ACC112 (cell line): Measurements from ENCODE around the gene ATP13A5.

ENCODE experiments used
- H2AFZ ChIP-seq: fragments of 200-600 bp; sonication (generic); one replicate; pipeline ENCODE4 v1.6.0; 2017; ENCODE audit warnings: antibody characterized with exemption, low read length; ENCODE audit not compliant: unreplicated experiment
- H3K27ac ChIP-seq: fragments of 200-600 bp; sonication (generic); 2 replicates; pipeline ENCODE4 v1.5.1; 2014; ENCODE audit warnings: low read depth, mild to moderate bottlenecking, antibody characterized with exemption, low read length, moderate library complexity
- H3K27me3 ChIP-seq: fragments of 200-600 bp; sonication (generic); 2 replicates; pipeline ENCODE4 v1.6.1; 2014; ENCODE audit warnings: mild to moderate bottlenecking, antibody characterized with exemption, low read length, moderate library complexity, mixed read lengths; ENCODE audit not compliant: insufficient read depth
- H3K36me3 ChIP-seq: fragments of 200-600 bp; sonication (generic); 2 replicates; pipeline ENCODE4 v1.6.1; 2016; ENCODE audit warnings: mild to moderate bottlenecking, antibody characterized with exemption, low read length, moderate library complexity, mixed read lengths; ENCODE audit not compliant: insufficient read depth
- H3K4me1 ChIP-seq: fragments of 200-600 bp; sonication (generic); one replicate; pipeline ENCODE4 v1.6.1; 2016; ENCODE audit warnings: low read length, mixed read lengths; ENCODE audit not compliant: insufficient read depth, unreplicated experiment, control insufficient read depth
- H3K4me3 ChIP-seq: fragments of 200-600 bp; sonication (generic); 2 replicates; pipeline ENCODE4 v1.5.1; 2014; ENCODE audit warnings: mild to moderate bottlenecking, low read depth, low read length
- H3K79me2 ChIP-seq: fragments of 200-600 bp; sonication (generic); one replicate; pipeline ENCODE4 v1.6.0; 2016; ENCODE audit warnings: low read length; ENCODE audit not compliant: control insufficient read depth, unreplicated experiment, insufficient read depth

The ATP13A5 gene

GRCh38 chr3:193345431-193345830 lies 33.1 kb downstream of the ATP13A5 start:
- Histone ChIP-seq H3K36me3 (no peaks in the 10 kb centered on the region), H3K4me3 (no peak overlapping the region), H3K4me1 (no peaks in the 10 kb centered on the region), H3K27me3 (no peaks in the 10 kb centered on the region), H3K27ac (no peak overlapping the region), H3K79me2 (no peaks in the 10 kb centered on the region), H2AFZ (no peak overlapping the region)

DNA sequence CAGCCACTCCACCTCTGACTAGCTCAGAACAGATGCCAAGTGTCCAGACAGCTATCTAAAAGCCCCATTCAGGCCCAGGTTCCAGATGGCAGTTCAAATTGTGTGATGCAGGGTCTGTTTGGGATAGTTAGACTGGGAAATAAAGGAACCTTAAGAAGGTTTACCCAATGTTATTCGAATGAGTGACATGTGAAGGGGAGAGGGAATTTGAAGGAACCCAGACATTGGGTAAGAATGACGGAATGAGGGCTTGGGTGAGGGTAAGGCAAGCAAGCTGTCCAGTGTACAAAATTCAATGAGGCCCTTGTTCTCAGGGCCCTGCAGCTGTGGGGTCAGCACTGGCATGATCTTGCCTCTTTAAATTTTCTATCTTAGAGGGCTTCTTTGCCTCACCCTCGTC lies 34.1 kb downstream of the ATP13A5 start:
- no peak overlapping the region for H2AFZ ChIP-seq

GRCh38 chr3:193343726-193344222 lies 34.8 kb downstream of the ATP13A5 start:
- Histone ChIP-seq H3K4me1 (no peaks in the 10 kb centered on the region), H3K36me3 (no peaks in the 10 kb centered on the region), H2AFZ (no peak overlapping the region), H3K4me3 (no peak overlapping the region), H3K27me3 (no peaks in the 10 kb centered on the region), H3K79me2 (no peaks in the 10 kb centered on the region), H3K27ac (no peak overlapping the region)

More for the DNA sequence above, 34.1 kb downstream of the ATP13A5 start:
- Histone ChIP-seq H3K27me3 (no peaks in the 10 kb centered on the region), H3K27ac (no peak overlapping the region), H3K4me1 (no peaks in the 10 kb centered on the region), H3K79me2 (no peaks in the 10 kb centered on the region), H3K4me3 (no peak overlapping the region), H3K36me3 (no peaks in the 10 kb centered on the region)

GRCh38 chr3:193342551-193342950 lies 36.0 kb downstream of the ATP13A5 start:
- H3K36me3 ChIP-seq, result no peaks in the 10 kb centered on the region
- H3K4me3 ChIP-seq, result no peak overlapping the region
- no peaks in the 10 kb centered on the region for H3K79me2 ChIP-seq
- H3K4me1 ChIP-seq, result no peaks in the 10 kb centered on the region
- no peak overlapping the region for H3K27ac ChIP-seq
- no peaks in the 10 kb centered on the region for H3K27me3 ChIP-seq
- H2AFZ ChIP-seq, result no peak overlapping the region

GRCh38 chr3:193335031-193335430 lies 43.5 kb downstream of the ATP13A5 start:
- H3K27me3 ChIP-seq, result no peaks in the 10 kb centered on the region
- no peak overlapping the region for H2AFZ ChIP-seq
- H3K27ac ChIP-seq, result no peak overlapping the region
- no peak overlapping the region for H3K4me3 ChIP-seq
- no peaks in the 10 kb centered on the region for H3K4me1 ChIP-seq
- H3K36me3 ChIP-seq, result no peaks in the 10 kb centered on the region
- no peaks in the 10 kb centered on the region for H3K79me2 ChIP-seq

GRCh38 chr3:193333229-193333628 lies 45.3 kb downstream of the ATP13A5 start:
- Histone ChIP-seq H3K27me3 (no peaks in the 10 kb centered on the region), H3K36me3 (no peaks in the 10 kb centered on the region), H3K79me2 (no peaks in the 10 kb centered on the region), H3K4me1 (no peaks in the 10 kb centered on the region), H2AFZ (no peak overlapping the region), H3K4me3 (no peak overlapping the region), H3K27ac (no peak overlapping the region)

GRCh38 chr3:193330555-193331204 lies 47.9 kb downstream of the ATP13A5 start:
- Histone ChIP-seq H3K27me3 (no peaks in the 10 kb centered on the region), H3K4me1 (no peaks in the 10 kb centered on the region), H3K27ac (no peak overlapping the region), H3K4me3 (no peak overlapping the region), H3K79me2 (no peaks in the 10 kb centered on the region), H3K36me3 (no peaks in the 10 kb centered on the region), H2AFZ (no peak overlapping the region)

- H3K4me1 ChIP-seq, result no peaks in the 10 kb centered on the region
- H3K27ac ChIP-seq, result no peak overlapping the region
- no peak overlapping the region for H3K4me3 ChIP-seq
- H3K79me2 ChIP-seq, result no peaks in the 10 kb centered on the region
- no peaks in the 10 kb centered on the region for H3K36me3 ChIP-seq
- H3K27me3 ChIP-seq, result no peaks in the 10 kb centered on the region
- H2AFZ ChIP-seq, result no peak overlapping the region
Measured at GRCh38 chr3:193317682-193318300, 60.8 kb downstream of the ATP13A5 start.

GRCh38 chr3:193314161-193314560 lies 64.4 kb downstream of the ATP13A5 start:
- no peaks in the 10 kb centered on the region for H3K4me1 ChIP-seq
- H3K27me3 ChIP-seq, result no peaks in the 10 kb centered on the region
- no peak overlapping the region for H3K4me3 ChIP-seq
- no peaks in the 10 kb centered on the region for H3K79me2 ChIP-seq
- H3K36me3 ChIP-seq, result no peaks in the 10 kb centered on the region
- H3K27ac ChIP-seq, result no peak overlapping the region
- no peak overlapping the region for H2AFZ ChIP-seq

DNA sequence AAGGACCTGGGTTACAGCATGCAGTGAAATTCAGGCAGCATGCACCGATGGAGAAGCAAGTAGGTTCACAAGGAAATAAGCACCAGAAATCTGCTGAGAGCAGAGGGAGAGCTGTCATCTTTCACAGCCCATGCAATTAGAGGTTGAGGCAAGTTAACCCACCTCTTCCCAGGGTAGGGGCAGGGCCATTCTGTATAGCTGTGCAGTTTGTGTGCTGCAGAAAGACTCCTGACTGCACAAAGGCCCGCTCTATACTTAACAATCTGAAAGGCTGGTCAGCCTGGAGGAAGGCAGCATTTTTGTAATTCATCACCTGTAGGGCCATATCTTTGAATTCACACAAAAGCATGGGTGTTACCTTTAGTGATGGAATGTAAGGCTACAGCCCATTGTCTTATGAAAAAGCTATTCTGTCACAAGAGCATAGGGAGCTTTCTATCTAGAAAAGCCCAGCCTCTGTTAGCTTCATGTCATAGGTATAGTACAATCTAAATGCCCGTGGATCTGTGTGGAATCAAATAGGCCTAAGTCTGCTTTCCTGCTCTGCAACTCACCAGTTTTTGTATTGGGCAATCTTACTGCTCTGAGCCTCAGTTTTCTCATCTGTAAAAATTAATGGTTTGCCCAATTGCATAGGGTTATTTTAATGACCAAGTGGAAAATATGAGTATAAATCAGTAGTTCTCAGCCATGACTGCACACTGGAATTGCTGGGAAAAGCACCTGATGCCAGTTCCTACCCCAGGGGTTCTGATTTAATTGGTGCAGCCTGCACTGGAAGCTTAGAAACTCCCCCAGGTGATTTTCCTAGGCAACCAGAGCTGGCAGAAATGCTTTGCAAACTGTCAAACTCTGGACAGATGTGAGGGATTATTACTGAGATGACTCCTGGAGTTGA lies 65.2 kb downstream of the ATP13A5 start:
- H2AFZ ChIP-seq, result no peak overlapping the region
- H3K27me3 ChIP-seq, result no peaks in the 10 kb centered on the region

More for the DNA sequence above, 65.2 kb downstream of the ATP13A5 start:
- Histone ChIP-seq H3K4me3 (no peak overlapping the region), H3K36me3 (no peaks in the 10 kb centered on the region), H3K4me1 (no peaks in the 10 kb centered on the region), H3K79me2 (no peaks in the 10 kb centered on the region), H3K27ac (no peak overlapping the region)
